ENCODE data around the gene NHLRC1. TPM values are rescaled to one million over a fixed set of nuclear protein-coding genes. Genes with fewer than 3 reads are reported as not detected.

The NHLRC1 gene
- total and polyA plus RNA-seq, 7 experiments from 2014 or later = 0.39 to 1.9 (median 1.1) TPM

DNA sequence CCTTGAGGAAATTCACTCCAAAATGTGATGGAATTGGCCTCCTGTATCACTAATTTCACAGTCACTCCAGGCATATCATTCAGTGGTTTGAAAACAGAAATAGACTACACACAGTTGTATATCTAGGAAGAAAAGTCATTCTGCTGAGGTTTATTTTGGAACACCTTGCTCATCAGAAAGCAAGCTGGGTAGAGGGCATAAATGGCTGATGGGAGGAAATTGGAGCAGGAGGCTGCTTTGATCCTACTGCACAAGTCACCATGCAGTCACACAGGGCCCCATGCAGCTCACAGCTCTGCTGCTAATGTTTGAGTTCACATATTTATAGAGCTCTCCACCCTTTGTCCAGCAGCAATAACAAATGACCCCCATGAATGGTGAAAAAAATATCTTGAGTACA lies 12.3 kb downstream of the NHLRC1 start:
- peaks cover 2 to 22% (median 14%) of the 10 kb centered on the region in 11 donors for H3K9me3 Mint-ChIP-seq
- Histone ChIP-seq H3K27me3 (ENCODE audit: control insufficient read depth in 2 of 2, insufficient read depth in 2 of 2, low read length in 2 of 2) (no peaks in the 10 kb centered on the region), H3K9me3 (ENCODE audit: control insufficient read depth in 2 of 3, low read length in 3 of 3) (peaks cover 0 to 3% (median 0%) of the 10 kb centered on the region in 3 experiments), H3K4me1 (ENCODE audit: control insufficient read depth in 2 of 2, insufficient read depth in 2 of 2, low read length in 2 of 2) (no peaks in the 10 kb centered on the region), H3K4me3 (ENCODE audit: low read length) (no peak overlapping the region), H3K27ac (ENCODE audit: low read depth, low read length) (no peak overlapping the region), H3K36me3 (ENCODE audit: control insufficient read depth in 2 of 3, insufficient read depth in 3 of 3, low read length in 3 of 3) (no peaks in the 10 kb centered on the region)
- peaks cover 0 to 17% (median 6%) of the 10 kb centered on the region in 5 donors for H3K36me3 Mint-ChIP-seq
- H3K4me3 Mint-ChIP-seq = no peak overlapping the region
- H3K27me3 Mint-ChIP-seq = peaks cover 6 to 42% (median 21%) of the 10 kb centered on the region in 5 donors
- no peak for ATAC-seq
- ChIA-PET POLR2A (no interaction called here), CTCF (no interaction called here)
- no peak for DNase-seq
- H3K27ac Mint-ChIP-seq = no peak overlapping the region
- intact Hi-C loops (cut with micrococcal nuclease) = no loop called here
- peaks cover 0 to 2% (median 0%) of the 10 kb centered on the region in 7 donors for H3K4me1 Mint-ChIP-seq

DNA sequence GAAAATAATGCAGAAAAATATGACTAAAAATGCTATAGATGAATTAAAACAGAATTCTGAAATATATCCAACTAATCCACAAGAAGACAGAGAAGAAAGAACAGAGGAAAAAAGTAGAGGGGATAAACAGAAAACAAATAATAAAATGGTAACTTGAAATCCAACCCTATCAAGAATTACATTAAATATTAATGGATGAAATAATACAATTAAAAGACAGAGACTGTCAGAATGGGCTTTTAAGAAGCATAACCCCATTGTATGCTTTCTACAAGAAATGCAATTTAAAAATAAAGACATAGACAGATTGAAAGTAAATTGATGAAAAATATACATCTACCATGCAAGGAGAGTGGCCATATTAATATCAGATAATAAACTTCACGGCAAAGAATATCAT lies 15.4 kb downstream of the NHLRC1 start:
- Mint-ChIP-seq H3K4me1 (no peaks in the 10 kb centered on the region), H3K27me3 (peaks cover 4 to 44% (median 15%) of the 10 kb centered on the region in 5 donors), H3K4me3 (no peak overlapping the region), H3K27ac (no peak overlapping the region), H3K36me3 (peaks cover 0 to 17% (median 6%) of the 10 kb centered on the region in 5 donors), H3K9me3 (peaks cover 2 to 29% (median 14%) of the 10 kb centered on the region in 11 donors)
- peaks cover 0 to 3% (median 0%) of the 10 kb centered on the region in 3 experiments for H3K9me3 ChIP-seq (ENCODE audit: control insufficient read depth in 2 of 3, low read length in 3 of 3)
- no peak overlapping the region for H3K4me3 ChIP-seq (ENCODE audit: low read length)
- H3K4me1 ChIP-seq (ENCODE audit: control insufficient read depth in 2 of 2, insufficient read depth in 2 of 2, low read length in 2 of 2) = no peaks in the 10 kb centered on the region
- ATAC-seq = no peak
- intact Hi-C loops (cut with micrococcal nuclease) = no loop called here
- no peak overlapping the region for H3K27ac ChIP-seq (ENCODE audit: low read depth, low read length)
- H3K36me3 ChIP-seq (ENCODE audit: control insufficient read depth in 2 of 3, insufficient read depth in 3 of 3, low read length in 3 of 3) = no peaks in the 10 kb centered on the region
- ChIA-PET POLR2A (no interaction called here), CTCF (no interaction called here)
- DNase-seq = no peak
- H3K27me3 ChIP-seq (ENCODE audit: control insufficient read depth in 2 of 2, insufficient read depth in 2 of 2, low read length in 2 of 2) = no peaks in the 10 kb centered on the region

DNA sequence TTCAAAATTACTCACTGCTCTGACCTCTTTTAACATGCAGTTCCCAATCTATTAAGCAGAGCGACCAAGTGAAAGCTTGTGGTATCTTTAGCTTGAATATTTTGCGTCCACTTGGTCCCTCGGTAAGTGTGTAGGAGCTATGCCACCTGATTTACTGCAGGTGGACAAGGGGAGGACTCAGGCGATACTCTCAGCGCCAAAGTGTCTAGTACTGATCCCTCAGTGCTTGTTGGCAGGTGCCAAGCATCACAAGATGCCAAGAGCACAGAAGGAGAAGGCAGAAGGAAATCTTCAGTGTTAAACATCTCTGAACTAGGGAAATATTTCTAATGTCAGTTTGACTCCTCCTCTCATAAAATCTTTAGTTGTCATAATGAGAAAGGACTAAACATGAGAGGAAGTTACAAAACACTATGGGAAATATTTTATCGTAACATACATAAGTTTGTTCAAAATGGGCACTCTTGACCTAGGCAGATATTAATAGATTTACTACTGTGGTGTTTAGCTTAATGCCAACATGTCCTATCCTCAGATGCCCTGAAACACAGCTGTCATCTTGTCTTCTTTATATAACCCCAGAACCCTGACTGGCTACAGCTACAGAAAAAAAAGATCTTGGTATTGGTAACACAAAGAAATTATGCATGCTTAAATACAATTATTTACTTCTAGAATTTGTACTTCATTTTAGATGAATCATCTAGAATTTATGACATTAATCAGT lies 19.5 kb downstream of the NHLRC1 start:
- Histone ChIP-seq H3K27ac (ENCODE audit: low read depth, low read length) (no peak overlapping the region), H3K27me3 (ENCODE audit: control insufficient read depth in 2 of 2, insufficient read depth in 2 of 2, low read length in 2 of 2) (no peaks in the 10 kb centered on the region), H3K36me3 (ENCODE audit: control insufficient read depth in 2 of 3, insufficient read depth in 3 of 3, low read length in 3 of 3) (no peaks in the 10 kb centered on the region), H3K4me3 (ENCODE audit: low read length) (no peak overlapping the region), H3K9me3 (ENCODE audit: control insufficient read depth in 2 of 3, low read length in 3 of 3) (peaks cover 0 to 3% (median 0%) of the 10 kb centered on the region in 3 experiments), H3K4me1 (ENCODE audit: control insufficient read depth in 2 of 2, insufficient read depth in 2 of 2, low read length in 2 of 2) (no peaks in the 10 kb centered on the region)
- Mint-ChIP-seq H3K27me3 (peaks cover 4 to 37% (median 25%) of the 10 kb centered on the region in 5 donors), H3K36me3 (peaks cover 0 to 17% (median 6%) of the 10 kb centered on the region in 5 donors), H3K4me1 (peaks cover 0 to 3% (median 0%) of the 10 kb centered on the region in 7 donors), H3K4me3 (peak overlapping the region in 1 of 10 donors; percentile 46), H3K27ac (no peak overlapping the region), H3K9me3 (peaks cover 2 to 29% (median 14%) of the 10 kb centered on the region in 11 donors)
- ATAC-seq = no peak
- intact Hi-C loops (cut with micrococcal nuclease) = no loop called here
- DNase-seq = no peak
- ChIA-PET POLR2A (no interaction called here), CTCF (no interaction called here)

DNA sequence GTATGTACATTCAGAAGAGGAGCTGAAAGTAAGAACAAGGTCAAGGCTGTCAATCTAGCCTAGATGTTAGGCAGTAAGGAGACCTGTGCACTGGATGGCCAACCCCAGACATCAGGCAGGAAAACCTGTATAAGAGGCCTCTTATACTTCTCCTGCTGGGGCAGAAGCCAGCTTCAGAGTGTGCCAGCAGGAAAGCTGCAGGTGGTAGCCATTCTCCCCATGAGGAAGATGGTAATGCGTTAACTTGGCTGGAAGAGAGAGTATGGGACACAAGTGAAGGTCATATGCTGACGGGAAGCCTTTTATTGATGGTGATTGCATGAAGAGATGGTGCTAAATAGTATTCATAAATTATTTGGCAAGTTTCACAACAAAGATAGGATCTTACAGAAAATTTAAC lies 20.6 kb downstream of the NHLRC1 start:
- Histone ChIP-seq H3K4me1 (ENCODE audit: control insufficient read depth in 2 of 2, insufficient read depth in 2 of 2, low read length in 2 of 2) (no peaks in the 10 kb centered on the region), H3K27ac (ENCODE audit: low read depth, low read length) (no peak overlapping the region), H3K4me3 (ENCODE audit: low read length) (no peak overlapping the region), H3K27me3 (ENCODE audit: control insufficient read depth in 2 of 2, insufficient read depth in 2 of 2, low read length in 2 of 2) (no peaks in the 10 kb centered on the region), H3K9me3 (ENCODE audit: control insufficient read depth in 2 of 3, low read length in 3 of 3) (no peaks in the 10 kb centered on the region), H3K36me3 (ENCODE audit: control insufficient read depth in 2 of 3, insufficient read depth in 3 of 3, low read length in 3 of 3) (no peaks in the 10 kb centered on the region)
- CTCF ChIA-PET = no interaction called here
- Mint-ChIP-seq H3K4me1 (peaks cover 0 to 3% (median 0%) of the 10 kb centered on the region in 7 donors), H3K4me3 (no peak overlapping the region), H3K27ac (no peak overlapping the region), H3K36me3 (peaks cover 0 to 12% (median 1%) of the 10 kb centered on the region in 5 donors), H3K9me3 (peaks cover under 1 to 22% (median 8%) of the 10 kb centered on the region in 11 donors), H3K27me3 (peaks cover 4 to 37% (median 28%) of the 10 kb centered on the region in 5 donors)
- intact Hi-C loops (cut with micrococcal nuclease) = no loop called here
- DNase-seq (no peak), ATAC-seq (no peak)
- POLR2A ChIA-PET = no interaction called here

- POLR2A ChIA-PET = no interaction called here
- no peak for ATAC-seq
- Histone ChIP-seq H3K4me1 (ENCODE audit: control insufficient read depth in 2 of 2, insufficient read depth in 2 of 2, low read length in 2 of 2) (no peaks in the 10 kb centered on the region), H3K36me3 (ENCODE audit: control insufficient read depth in 2 of 3, insufficient read depth in 3 of 3, low read length in 3 of 3) (no peaks in the 10 kb centered on the region), H3K9me3 (ENCODE audit: control insufficient read depth in 2 of 3, low read length in 3 of 3) (no peaks in the 10 kb centered on the region), H3K27ac (ENCODE audit: low read depth, low read length) (no peak overlapping the region), H3K4me3 (ENCODE audit: low read length) (no peak overlapping the region), H3K27me3 (ENCODE audit: control insufficient read depth in 2 of 2, insufficient read depth in 2 of 2, low read length in 2 of 2) (no peaks in the 10 kb centered on the region)
- intact Hi-C loops (cut with micrococcal nuclease) = no loop called here
- CTCF ChIA-PET = no interaction called here
- H3K4me3 Mint-ChIP-seq = no peak overlapping the region
- H3K4me1 Mint-ChIP-seq = peaks cover 0 to 3% (median 0%) of the 10 kb centered on the region in 7 donors
- peaks cover 0 to 16% (median 6%) of the 10 kb centered on the region in 11 donors for H3K9me3 Mint-ChIP-seq
- peaks cover 4 to 35% (median 28%) of the 10 kb centered on the region in 5 donors for H3K27me3 Mint-ChIP-seq
- no peak for DNase-seq
- no peak overlapping the region for H3K27ac Mint-ChIP-seq
- H3K36me3 Mint-ChIP-seq = peaks cover 0 to 8% (median 0%) of the 10 kb centered on the region in 5 donors
Observed at GRCh38 chr6:18101271-18101670, 21.2 kb downstream of the NHLRC1 start.

GRCh38 chr6:18100296-18100695 lies 22.2 kb downstream of the NHLRC1 start:
- H3K27ac Mint-ChIP-seq = no peak overlapping the region
- no peaks in the 10 kb centered on the region for H3K36me3 ChIP-seq (ENCODE audit: control insufficient read depth in 2 of 3, insufficient read depth in 3 of 3, low read length in 3 of 3)
- H3K27me3 ChIP-seq (ENCODE audit: control insufficient read depth in 2 of 2, insufficient read depth in 2 of 2, low read length in 2 of 2) = no peaks in the 10 kb centered on the region
- no peak overlapping the region for H3K27ac ChIP-seq (ENCODE audit: low read depth, low read length)
- H3K4me3 ChIP-seq (ENCODE audit: low read length) = no peak overlapping the region
- peaks cover 4 to 30% (median 27%) of the 10 kb centered on the region in 5 donors for H3K27me3 Mint-ChIP-seq
- peaks cover 0 to 8% (median 0%) of the 10 kb centered on the region in 11 donors for H3K9me3 Mint-ChIP-seq
- H3K9me3 ChIP-seq (ENCODE audit: control insufficient read depth in 2 of 3, low read length in 3 of 3) = no peaks in the 10 kb centered on the region
- POLR2A ChIA-PET = no interaction called here
- intact Hi-C loops (cut with micrococcal nuclease) = no loop called here
- H3K4me1 Mint-ChIP-seq = peaks cover 0 to 3% (median 0%) of the 10 kb centered on the region in 7 donors
- no peak overlapping the region for H3K4me3 Mint-ChIP-seq
- DNase-seq (no peak), ATAC-seq (no peak)
- CTCF ChIA-PET = no interaction called here
- no peaks in the 10 kb centered on the region for H3K4me1 ChIP-seq (ENCODE audit: control insufficient read depth in 2 of 2, insufficient read depth in 2 of 2, low read length in 2 of 2)
- H3K36me3 Mint-ChIP-seq = no peaks in the 10 kb centered on the region

DNA sequence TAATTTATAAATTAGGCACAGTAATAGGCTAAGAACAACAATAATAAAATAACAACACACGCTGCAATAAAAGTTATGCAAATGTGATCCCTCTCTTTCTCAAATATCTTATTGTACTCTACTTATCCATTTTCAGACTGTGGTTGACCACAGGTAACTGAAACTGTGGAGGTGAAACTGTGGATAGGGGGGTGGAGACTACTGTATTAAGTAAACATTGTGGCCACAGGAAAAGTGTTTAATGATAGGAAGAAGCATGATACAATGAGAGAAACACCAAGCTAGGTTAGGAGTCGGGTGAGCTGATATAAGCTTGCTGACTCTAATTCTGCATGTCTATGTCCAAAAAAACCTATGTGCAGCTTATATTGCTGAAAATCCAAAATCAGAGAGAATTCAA lies 23.0 kb downstream of the NHLRC1 start:
- Mint-ChIP-seq H3K27me3 (peaks cover 4 to 30% (median 24%) of the 10 kb centered on the region in 5 donors), H3K4me3 (no peak overlapping the region), H3K9me3 (peaks cover 0 to 2% (median 0%) of the 10 kb centered on the region in 11 donors), H3K36me3 (no peaks in the 10 kb centered on the region), H3K27ac (no peak overlapping the region), H3K4me1 (peaks cover 0 to 3% (median 0%) of the 10 kb centered on the region in 7 donors)
- POLR2A ChIA-PET = no interaction called here
- no peaks in the 10 kb centered on the region for H3K4me1 ChIP-seq (ENCODE audit: control insufficient read depth in 2 of 2, insufficient read depth in 2 of 2, low read length in 2 of 2)
- no peaks in the 10 kb centered on the region for H3K9me3 ChIP-seq (ENCODE audit: control insufficient read depth in 2 of 3, low read length in 3 of 3)
- CTCF ChIA-PET = no interaction called here
- DNase-seq = no peak
- no peak overlapping the region for H3K27ac ChIP-seq (ENCODE audit: low read depth, low read length)
- H3K4me3 ChIP-seq (ENCODE audit: low read length) = no peak overlapping the region
- no peaks in the 10 kb centered on the region for H3K27me3 ChIP-seq (ENCODE audit: control insufficient read depth in 2 of 2, insufficient read depth in 2 of 2, low read length in 2 of 2)
- ATAC-seq = no peak
- H3K36me3 ChIP-seq (ENCODE audit: control insufficient read depth in 2 of 3, insufficient read depth in 3 of 3, low read length in 3 of 3) = no peaks in the 10 kb centered on the region
- intact Hi-C loops (cut with micrococcal nuclease) = no loop called here
